AG09309 (cell line): Measurements from ENCODE around the gene ATXN10.
"Not testable (repeated sequence)": the region's sequence is repeated elsewhere in the genome, so short reads cannot be mapped to it uniquely, and the experiment has no call there.

Source experiments
- DNase-seq: peaks from one replicate; pipeline ENCODE4 v3.0.0-alpha.2; 2010; ENCODE audit warnings: low read depth
- H3K4me3 ChIP-seq: 2 replicates; pipeline ENCODE4 v1.5.1; 2011; ENCODE audit warnings: mild to moderate bottlenecking, low read depth, low read length, moderate library complexity; ENCODE audit not compliant: control insufficient read depth
- TF ChIP-seq, protein P1 (sequence below): IDR thresholded peaks from 2 replicates; pipeline ENCODE4 v1.5.1; 2011; ENCODE audit warnings: mild to moderate bottlenecking, low read depth, low read length, inconsistent platforms; ENCODE audit not compliant: insufficient read depth, control insufficient read depth; ENCODE audit errors: missing control alignments

ATXN10 gene, protein sequence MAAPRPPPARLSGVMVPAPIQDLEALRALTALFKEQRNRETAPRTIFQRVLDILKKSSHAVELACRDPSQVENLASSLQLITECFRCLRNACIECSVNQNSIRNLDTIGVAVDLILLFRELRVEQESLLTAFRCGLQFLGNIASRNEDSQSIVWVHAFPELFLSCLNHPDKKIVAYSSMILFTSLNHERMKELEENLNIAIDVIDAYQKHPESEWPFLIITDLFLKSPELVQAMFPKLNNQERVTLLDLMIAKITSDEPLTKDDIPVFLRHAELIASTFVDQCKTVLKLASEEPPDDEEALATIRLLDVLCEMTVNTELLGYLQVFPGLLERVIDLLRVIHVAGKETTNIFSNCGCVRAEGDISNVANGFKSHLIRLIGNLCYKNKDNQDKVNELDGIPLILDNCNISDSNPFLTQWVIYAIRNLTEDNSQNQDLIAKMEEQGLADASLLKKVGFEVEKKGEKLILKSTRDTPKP

DNA sequence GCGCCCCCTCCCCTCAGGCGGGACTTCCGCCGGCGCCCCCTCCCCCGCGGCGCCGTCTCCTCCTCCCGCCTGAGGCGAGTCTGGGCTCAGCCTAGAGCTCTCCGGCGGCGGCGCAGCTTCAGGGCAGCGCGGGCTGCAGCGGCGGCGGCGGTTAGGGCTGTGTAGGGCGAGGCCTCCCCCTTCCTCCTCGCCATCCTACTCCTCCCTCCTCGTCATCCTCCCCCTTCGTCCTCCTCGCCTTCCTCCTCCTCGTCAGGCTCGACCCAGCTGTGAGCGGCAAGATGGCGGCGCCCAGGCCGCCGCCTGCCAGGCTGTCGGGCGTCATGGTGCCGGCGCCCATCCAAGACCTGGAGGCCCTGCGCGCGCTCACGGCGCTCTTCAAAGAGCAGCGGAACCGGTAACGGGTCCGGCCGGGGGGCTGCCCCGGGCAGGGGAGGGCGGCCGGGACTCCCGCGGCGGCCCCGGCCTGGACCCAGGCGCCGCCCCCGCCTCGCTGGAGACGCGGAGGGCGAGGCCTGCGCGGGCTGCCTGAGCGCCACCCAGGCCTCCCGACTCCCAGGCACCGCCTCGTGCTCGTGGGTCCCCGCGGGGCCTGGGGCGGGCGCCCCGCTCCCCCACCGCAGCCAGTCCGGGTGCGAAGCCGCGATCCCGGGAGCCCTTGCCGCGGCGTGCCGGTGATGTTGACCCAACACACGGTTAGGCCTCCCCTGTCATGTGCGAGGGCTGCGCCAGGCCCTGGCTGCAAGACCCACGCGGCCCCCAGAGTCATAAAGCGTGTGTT lies at the start of gene ATXN10:
Gene ATXN10 (plus strand): TSS at position 52 of the 781 bp plus-strand sequence. CDS start 230 bp downstream, at position 282.
- TF ChIP-seq, protein P1, sequence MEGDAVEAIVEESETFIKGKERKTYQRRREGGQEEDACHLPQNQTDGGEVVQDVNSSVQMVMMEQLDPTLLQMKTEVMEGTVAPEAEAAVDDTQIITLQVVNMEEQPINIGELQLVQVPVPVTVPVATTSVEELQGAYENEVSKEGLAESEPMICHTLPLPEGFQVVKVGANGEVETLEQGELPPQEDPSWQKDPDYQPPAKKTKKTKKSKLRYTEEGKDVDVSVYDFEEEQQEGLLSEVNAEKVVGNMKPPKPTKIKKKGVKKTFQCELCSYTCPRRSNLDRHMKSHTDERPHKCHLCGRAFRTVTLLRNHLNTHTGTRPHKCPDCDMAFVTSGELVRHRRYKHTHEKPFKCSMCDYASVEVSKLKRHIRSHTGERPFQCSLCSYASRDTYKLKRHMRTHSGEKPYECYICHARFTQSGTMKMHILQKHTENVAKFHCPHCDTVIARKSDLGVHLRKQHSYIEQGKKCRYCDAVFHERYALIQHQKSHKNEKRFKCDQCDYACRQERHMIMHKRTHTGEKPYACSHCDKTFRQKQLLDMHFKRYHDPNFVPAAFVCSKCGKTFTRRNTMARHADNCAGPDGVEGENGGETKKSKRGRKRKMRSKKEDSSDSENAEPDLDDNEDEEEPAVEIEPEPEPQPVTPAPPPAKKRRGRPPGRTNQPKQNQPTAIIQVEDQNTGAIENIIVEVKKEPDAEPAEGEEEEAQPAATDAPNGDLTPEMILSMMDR, result no peak
- H3K4me3 ChIP-seq, result peak within 1 kb of the TSS; percentile 95
- peak; percentile 27 for DNase-seq

DNA sequence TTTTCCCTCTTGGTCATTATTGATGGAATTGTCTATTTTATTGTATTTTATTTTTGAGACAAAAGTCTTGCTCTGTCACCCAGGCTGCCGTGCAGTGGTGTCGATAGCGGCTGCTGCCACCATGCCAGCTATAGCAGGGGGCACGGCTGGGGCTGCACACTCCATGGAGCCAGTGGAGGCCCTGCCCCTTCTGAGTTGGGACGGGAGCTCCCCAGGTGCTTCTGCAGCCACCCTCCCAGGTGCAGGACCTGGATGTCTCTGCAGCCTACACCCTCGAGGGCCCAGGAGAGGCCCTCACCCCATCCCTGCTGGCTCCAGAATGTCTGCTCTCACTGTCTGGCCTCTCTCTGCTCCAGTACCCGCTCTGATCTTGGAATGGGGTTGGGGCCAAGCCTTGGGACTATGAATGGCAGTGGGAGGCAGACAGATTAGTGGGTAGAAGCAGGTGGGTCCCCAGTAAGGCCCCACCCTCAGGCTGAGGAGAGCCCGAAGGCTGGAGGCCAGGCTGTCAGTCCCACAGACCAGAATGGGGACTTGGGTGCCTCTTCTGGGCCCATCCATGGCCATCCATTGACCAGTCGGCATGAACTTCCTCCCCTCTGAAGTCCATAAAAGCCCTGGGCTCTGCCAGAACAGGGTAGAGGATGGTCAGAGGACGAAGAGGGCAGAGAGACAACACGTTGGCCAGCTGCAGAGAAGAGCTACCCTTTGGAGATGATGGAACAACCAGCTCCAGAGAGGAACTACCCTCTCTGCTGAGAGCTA lies 49.6 kb upstream of the ATXN10 start:
- H3K4me3 ChIP-seq, result no peak overlapping the region
- DNase-seq, result no peak
- TF ChIP-seq, protein P1, result no peak

DNA sequence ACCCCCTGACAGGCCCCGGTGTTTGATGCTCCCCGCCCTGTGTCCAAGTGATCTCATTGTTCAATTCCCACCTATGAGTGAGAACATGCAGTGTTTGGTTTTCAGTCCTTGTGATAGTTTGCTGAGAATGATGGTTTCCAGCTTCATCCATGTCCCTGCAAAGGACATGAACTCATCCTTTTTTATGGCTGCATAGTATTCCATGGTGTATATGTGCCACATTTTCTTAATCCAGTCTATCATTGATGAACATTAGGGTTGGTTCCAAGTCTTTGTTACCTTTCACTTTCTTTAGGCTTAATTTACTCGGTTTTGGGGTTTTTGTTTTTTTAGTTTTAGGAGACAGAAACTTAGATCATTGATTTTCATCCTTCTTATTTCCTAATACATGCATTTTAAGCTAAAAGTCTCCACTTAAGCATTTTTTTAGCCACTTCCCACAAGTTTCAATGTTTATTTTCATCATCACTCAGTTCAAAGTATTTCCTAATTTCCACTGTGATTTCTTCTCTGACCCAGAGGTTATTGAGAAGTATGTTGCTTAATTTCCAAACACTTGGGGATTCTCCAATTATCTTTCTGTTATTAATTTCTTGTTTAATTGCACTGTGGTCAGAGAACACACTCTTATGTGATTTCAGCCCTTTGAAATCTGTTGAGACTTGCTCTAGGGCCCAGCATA lies 48.0 kb upstream of the ATXN10 start:
- not testable (repeated sequence) for H3K4me3 ChIP-seq, DNase-seq

DNA sequence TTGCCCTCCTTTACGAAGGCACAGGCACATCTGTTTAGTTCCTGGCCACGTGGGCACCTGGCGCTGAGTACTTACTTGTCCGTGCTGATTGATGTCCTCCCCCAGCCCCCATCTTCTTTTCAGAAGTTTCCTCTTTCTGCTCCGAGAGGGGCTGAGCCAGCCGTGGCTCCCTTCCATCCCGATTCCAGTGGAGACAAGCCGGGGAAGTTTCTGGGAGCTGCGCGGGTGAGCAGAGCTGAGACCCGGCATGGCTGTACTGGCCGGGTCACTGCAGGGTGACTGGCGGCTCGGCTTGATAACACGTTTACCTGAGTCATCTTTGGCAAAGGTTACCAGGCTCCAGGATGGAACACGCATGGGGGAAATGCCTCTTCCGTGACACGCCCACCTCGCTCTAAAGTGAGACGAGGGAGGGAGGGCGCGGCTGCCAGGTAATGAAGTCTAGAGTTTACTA lies 45.4 kb upstream of the ATXN10 start:
- no peak overlapping the region for H3K4me3 ChIP-seq
- DNase-seq, result no peak
- TF ChIP-seq, protein P1, result no peak

DNA sequence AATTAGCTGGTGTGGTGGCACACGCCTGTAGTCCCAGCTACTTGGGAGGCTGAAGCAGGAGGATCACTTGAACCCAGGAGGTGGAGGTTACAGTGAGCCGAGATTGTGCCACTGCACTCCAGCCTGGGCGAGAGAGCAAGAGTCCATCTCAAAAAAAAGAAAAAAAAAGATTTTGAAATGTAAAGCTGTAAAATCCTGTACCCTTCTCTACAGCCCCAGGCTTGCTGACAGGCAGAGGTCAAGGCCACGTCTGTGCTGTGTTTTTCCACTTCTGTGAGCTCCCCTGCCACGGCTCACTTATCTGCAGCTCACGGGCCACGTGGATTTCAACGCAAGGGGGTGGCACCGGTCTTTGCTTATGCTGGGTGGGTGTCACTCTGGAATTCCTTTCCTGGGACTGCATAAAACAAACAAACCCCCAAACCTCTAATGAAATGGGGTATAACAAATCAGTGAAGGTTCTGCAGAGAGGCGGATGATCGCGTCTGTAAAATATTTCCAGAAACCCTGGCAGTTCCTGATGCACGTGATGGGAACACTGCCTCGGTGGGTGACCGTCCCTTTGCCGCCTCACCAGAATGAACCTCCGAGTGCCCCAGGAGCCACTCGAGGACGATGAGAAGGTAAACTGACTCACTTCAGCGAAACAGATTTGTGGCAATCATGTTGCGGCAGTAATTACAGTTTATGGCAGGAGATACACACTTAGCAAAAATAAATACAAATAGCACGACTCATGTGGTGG lies 44.0 kb upstream of the ATXN10 start:
- DNase-seq, result no peak
- TF ChIP-seq, protein P1, result no peak

DNA sequence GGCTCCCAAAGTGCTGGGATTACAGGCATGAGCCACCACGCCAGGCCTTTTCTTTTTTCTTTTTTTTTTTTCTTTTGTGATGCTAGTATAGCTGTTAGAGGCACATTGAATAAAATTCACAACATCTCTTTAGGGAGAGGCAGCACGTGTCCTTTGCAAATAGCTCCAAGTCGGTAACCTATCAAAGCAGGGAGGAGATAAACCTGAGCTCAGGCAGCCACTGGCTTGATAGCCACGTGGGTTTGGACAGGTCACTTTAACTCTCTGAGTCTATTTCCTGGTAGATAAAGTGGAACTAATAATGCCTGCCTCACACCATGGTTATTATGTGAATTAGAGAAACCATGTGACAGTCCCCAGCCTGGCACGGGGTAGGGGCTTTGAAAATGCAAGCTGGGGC lies 43.1 kb upstream of the ATXN10 start:
- H3K4me3 ChIP-seq, result no peak overlapping the region
- TF ChIP-seq, protein P1, result no peak
- no peak for DNase-seq

More for the DNA sequence above, 44.0 kb upstream of the ATXN10 start:
- H3K4me3 ChIP-seq, result no peak overlapping the region
